Naive thymus-derived CD4-positive, alpha-beta T cell (primary cell): ENCODE results near the gene STX10. TPM values are rescaled to one million over a fixed set of nuclear protein-coding genes. Genes with fewer than 3 reads are reported as not detected.

Experiments used
- ATAC-seq: fragments of 150-1000 bp; cut with Tn5 transposase; 2 replicates; pipeline ENCODE4 v1.10.0; 2021; ENCODE audit warnings: mild to moderate bottlenecking, moderate library complexity
- CTCF ChIA-PET: fragments of 350-600 bp; sonication (Branson Sonifier 250); formaldehyde crosslinking; loops from one replicate; lab custom pipeline; 2021; ENCODE audit warnings: antibody characterized with exemption; lab: Charles Lee
- POLR2A ChIA-PET: fragments of 350-600 bp; sonication (Branson Sonifier 250); formaldehyde crosslinking; loops from one replicate; lab custom pipeline; 2021; ENCODE audit warnings: antibody characterized with exemption, inconsistent platforms; lab: Charles Lee
- DNase-seq, 9 donors: peaks; one replicate each; pipeline versions ENCODE4 v3.0.0 to v3.0.0-alpha.2; 2020 to 2022; ENCODE audit warnings: mixed read lengths in 1 of 9
- H3K27ac ChIP-seq: one replicate; pipeline ENCODE4 v1.7.0; 2013; ENCODE audit warnings: mild to moderate bottlenecking, low read depth, low read length, moderate library complexity
- H3K27me3 ChIP-seq, 2 donors: one replicate each; pipeline ENCODE4 v1.7.0; 2013; ENCODE audit warnings: low read length in 2 of 2, mild to moderate bottlenecking in 2 of 2, moderate library complexity in 2 of 2; ENCODE audit not compliant: control insufficient read depth in 2 of 2, insufficient read depth in 2 of 2
- H3K36me3 ChIP-seq, 3 experiments: 1 replicate in 2 of 3; 2 replicates in 1 of 3; pipeline ENCODE4 v1.7.0; 2013; ENCODE audit warnings: low read length in 3 of 3, mild to moderate bottlenecking in 3 of 3, moderate library complexity in 1 of 3; ENCODE audit not compliant: insufficient read depth in 3 of 3, control insufficient read depth in 2 of 3
- H3K4me1 ChIP-seq, 2 donors: one replicate each; pipeline ENCODE4 v1.7.0; 2013; ENCODE audit warnings: low read length in 2 of 2, mild to moderate bottlenecking in 2 of 2, moderate library complexity in 1 of 2; ENCODE audit not compliant: control insufficient read depth in 2 of 2, insufficient read depth in 2 of 2
- H3K4me3 ChIP-seq: 2 replicates; pipeline ENCODE4 v1.7.0; 2013; ENCODE audit warnings: mild to moderate bottlenecking, low read length
- H3K9me3 ChIP-seq, 3 experiments: 1 replicate in 2 of 3; 2 replicates in 1 of 3; pipeline ENCODE4 v1.7.0; 2013; ENCODE audit warnings: low read length in 3 of 3; ENCODE audit not compliant: control insufficient read depth in 2 of 3
- H3K27ac Mint-ChIP-seq, 9 donors: one replicate each; pipeline ENCODE4 v1.8.0; 2020 to 2022; ENCODE audit warnings: mixed read lengths in 9 of 9, mild to moderate bottlenecking in 8 of 9, moderate library complexity in 5 of 9, inconsistent platforms in 2 of 9
- H3K27me3 Mint-ChIP-seq, 5 donors: one replicate each; pipeline ENCODE4 v1.8.0; 2021 to 2022; ENCODE audit warnings: mixed read lengths in 5 of 5, mild to moderate bottlenecking in 1 of 5
- H3K36me3 Mint-ChIP-seq, 5 donors: one replicate each; pipeline ENCODE4 v1.8.0; 2020 to 2022; ENCODE audit warnings: mixed read lengths in 5 of 5, mild to moderate bottlenecking in 3 of 5, inconsistent platforms in 1 of 5
- H3K4me1 Mint-ChIP-seq, 7 donors: one replicate each; pipeline ENCODE4 v1.8.0; 2020 to 2022; ENCODE audit warnings: mixed read lengths in 7 of 7, mild to moderate bottlenecking in 3 of 7, inconsistent platforms in 1 of 7
- H3K4me3 Mint-ChIP-seq, 10 donors: one replicate each; pipeline ENCODE4 v1.8.0; 2020 to 2022; ENCODE audit warnings: mild to moderate bottlenecking in 10 of 10, mixed read lengths in 10 of 10, moderate library complexity in 6 of 10, inconsistent platforms in 2 of 10
- H3K9me3 Mint-ChIP-seq, 11 donors: one replicate each; pipeline ENCODE4 v1.8.0; 2020 to 2022; ENCODE audit warnings: mixed read lengths in 11 of 11, mild to moderate bottlenecking in 4 of 11, inconsistent platforms in 1 of 11, moderate library complexity in 1 of 11
- intact Hi-C, 2 donors: fragments of 100-400 bp; cut with micrococcal nuclease; formaldehyde crosslinking; loops; one replicate each; pipeline ENCODE4 v1.15.1; 2023
- polyA plus RNA-seq, 2 donors: library from polyadenylated mRNA; unstranded; fragments of 300-500 nt; fragmentation: Illumina TruSeq; gene quantifications; one replicate each; pipeline ENCODE4 v1.2.3, GENCODE V29; 2021
- total RNA-seq, 6 experiments: library from RNA in 5 of 6; stranded (reverse) in 5 of 6; gene quantifications; 1 replicate in 5 of 6; 2 replicates in 1 of 6; pipeline ENCODE4 v1.2.3 and lab custom pipeline; 2021 to 2026

The STX10 gene
- total and polyA plus RNA-seq, 7 experiments from 2014 or later, result 42.6 to 76.2 (median 63.7) TPM

GRCh38 chr19:13162724-13163608 lies 12.8 kb upstream of the STX10 start:
- Histone ChIP-seq H3K36me3 (no peaks in the 10 kb centered on the region), H3K27me3 (no peaks in the 10 kb centered on the region), H3K9me3 (no peaks in the 10 kb centered on the region), H3K4me3 (peak overlapping the region; percentile 60), H3K27ac (peak overlapping the region; percentile 90), H3K4me1 (peaks cover 56 to 74% of the 10 kb centered on the region in 2 donors)
- peak; percentile 73 for ATAC-seq
- POLR2A ChIA-PET, result interaction anchor here (0.7 to 12.7 kb wide), 15 partner anchors 6 to 372 kb away, joined by 3 to 283 read pairs (median 4); partner anchors contain the start of genes IER2, JUNB, NACC1 and STX10
- Mint-ChIP-seq H3K36me3 (peaks cover 0 to 19% (median 0%) of the 10 kb centered on the region in 5 donors), H3K9me3 (no peaks in the 10 kb centered on the region), H3K4me1 (peaks cover 25 to 87% (median 67%) of the 10 kb centered on the region in 7 donors), H3K4me3 (peak overlapping the region; percentile 85 to 94 (median 90)), H3K27me3 (no peaks in the 10 kb centered on the region), H3K27ac (peak overlapping the region; percentile 92 to 99 (median 97))
- DNase-seq, result peak; percentile 46 to 91 (median 75)
- CTCF ChIA-PET, result interaction anchor here (1.5 to 2.4 kb wide), 4 partner anchors 8 to 49 kb away, joined by 6 to 9 read pairs (median 8); no protein-coding TSS in a partner anchor
- intact Hi-C loops, result loop anchor here (1.0 to 2.0 kb wide), 4 partner anchors 8 to 32 kb away; no protein-coding TSS in a partner anchor

GRCh38 chr19:13160557-13160956 lies 10.4 kb upstream of the STX10 start:
- Mint-ChIP-seq H3K27me3 (no peaks in the 10 kb centered on the region), H3K9me3 (no peaks in the 10 kb centered on the region), H3K36me3 (peaks cover 0 to 14% (median 0%) of the 10 kb centered on the region in 5 donors), H3K4me1 (peaks cover 33 to 89% (median 70%) of the 10 kb centered on the region in 7 donors), H3K4me3 (peak overlapping the region in 2 of 10 donors; percentile 58 to 67), H3K27ac (peak overlapping the region in 8 of 9 donors; percentile 53 to 99 (median 78))
- POLR2A ChIA-PET, result interaction anchor here (1.2 to 11.8 kb wide), 4 partner anchors 8 to 41 kb away, joined by 3 to 263 read pairs (median 54); no protein-coding TSS in a partner anchor
- Histone ChIP-seq H3K27ac (peak overlapping the region; percentile 50), H3K27me3 (no peaks in the 10 kb centered on the region), H3K9me3 (no peaks in the 10 kb centered on the region), H3K36me3 (no peaks in the 10 kb centered on the region), H3K4me3 (no peak overlapping the region), H3K4me1 (peaks cover 51 to 68% of the 10 kb centered on the region in 2 donors)
- ATAC-seq (no peak), DNase-seq (no peak)
- CTCF ChIA-PET, result interaction anchor here (0.6 to 1.1 kb wide), 3 partner anchors 9 to 60 kb away, joined by 3 to 5 read pairs (median 3); no protein-coding TSS in a partner anchor
- intact Hi-C loops, result no loop called here

GRCh38 chr19:13159713-13160112 lies 9.5 kb upstream of the STX10 start:
- POLR2A ChIA-PET, result interaction anchor here (0.6 to 6.6 kb wide), 3 partner anchors 9 to 23 kb away, joined by 3 to 283 read pairs (median 3); partner anchors contain the start of genes IER2 and STX10
- H3K27ac ChIP-seq, result peak overlapping the region; percentile 50

GRCh38 chr19:13155472-13156359 lies 5.5 kb upstream of the STX10 start:
- POLR2A ChIA-PET, result interaction anchor here (0.8 to 6.6 kb wide), 17 partner anchors 13 to 123 kb away, joined by 3 to 283 read pairs (median 6); partner anchors contain the start of gene NACC1
- peak overlapping the region; percentile 94 to 100 (median 98) for H3K4me3 Mint-ChIP-seq
- H3K9me3 Mint-ChIP-seq, result peaks cover 0 to 25% (median 0%) of the 10 kb centered on the region in 11 donors
- H3K27me3 Mint-ChIP-seq, result peaks cover 0 to 17% (median 0%) of the 10 kb centered on the region in 5 donors
- H3K36me3 Mint-ChIP-seq, result peaks cover 12 to 35% (median 20%) of the 10 kb centered on the region in 5 donors
- ATAC-seq, result peak; percentile 43
- CTCF ChIA-PET, result interaction anchor here (0.7 to 3.5 kb wide), 16 partner anchors 8 to 107 kb away, joined by 3 to 17 read pairs (median 8); no protein-coding TSS in a partner anchor
- Histone ChIP-seq H3K9me3 (no peaks in the 10 kb centered on the region), H3K4me1 (peaks cover 14 to 29% of the 10 kb centered on the region in 2 donors), H3K4me3 (peak overlapping the region; percentile 96), H3K27me3 (no peaks in the 10 kb centered on the region), H3K36me3 (peaks cover 0 to 29% (median 6%) of the 10 kb centered on the region in 3 experiments), H3K27ac (peak overlapping the region; percentile 96)
- DNase-seq, result peak; percentile 65 to 86 (median 75)
- intact Hi-C loops, result loop anchor here (1.0 to 10.0 kb wide), 8 partner anchors 8 to 1209 kb away; partner anchors contain the start of genes ZNF490 (in 1 of the 2) and ZNF791 (in 1 of the 2)
- H3K27ac Mint-ChIP-seq, result peak overlapping the region; percentile 97 to 100 (median 99)
- H3K4me1 Mint-ChIP-seq, result peaks cover 22 to 63% (median 39%) of the 10 kb centered on the region in 7 donors

More at GRCh38 chr19:13159713-13160112, 9.5 kb upstream of the STX10 start:
- ATAC-seq, result no peak
- Histone ChIP-seq H3K4me3 (no peak overlapping the region), H3K9me3 (no peaks in the 10 kb centered on the region), H3K27me3 (no peaks in the 10 kb centered on the region), H3K36me3 (peaks cover 0 to 5% (median 0%) of the 10 kb centered on the region in 3 experiments), H3K4me1 (peaks cover 45 to 60% of the 10 kb centered on the region in 2 donors)
- CTCF ChIA-PET, result no interaction called here
- intact Hi-C loops, result loop anchor here (10.0 kb wide), 3 partner anchors 545 to 1205 kb away; partner anchors contain the start of genes ZNF490 (in 1 of the 2) and ZNF791 (in 1 of the 2)
- Mint-ChIP-seq H3K4me1 (peaks cover 30 to 80% (median 64%) of the 10 kb centered on the region in 7 donors), H3K27ac (peak overlapping the region; percentile 16 to 99 (median 87)), H3K9me3 (peaks cover 0 to 6% (median 0%) of the 10 kb centered on the region in 11 donors), H3K27me3 (peaks cover 0 to 3% (median 0%) of the 10 kb centered on the region in 5 donors), H3K4me3 (peak overlapping the region in 6 of 10 donors; percentile 39 to 68 (median 48)), H3K36me3 (peaks cover 0 to 21% (median 3%) of the 10 kb centered on the region in 5 donors)
- no peak for DNase-seq

GRCh38 chr19:13154911-13155471 lies 4.8 kb upstream of the STX10 start:
- H3K4me1 Mint-ChIP-seq, result peaks cover 19 to 62% (median 34%) of the 10 kb centered on the region in 7 donors
- peaks cover 0 to 25% (median 0%) of the 10 kb centered on the region in 11 donors for H3K9me3 Mint-ChIP-seq
- Histone ChIP-seq H3K27me3 (no peaks in the 10 kb centered on the region), H3K4me3 (peak overlapping the region; percentile 96), H3K27ac (peak overlapping the region; percentile 96), H3K9me3 (no peaks in the 10 kb centered on the region), H3K36me3 (peaks cover 0 to 36% (median 6%) of the 10 kb centered on the region in 3 experiments), H3K4me1 (peaks cover 14 to 22% of the 10 kb centered on the region in 2 donors)
- POLR2A ChIA-PET, result interaction anchor here (0.8 to 6.6 kb wide), 19 partner anchors 13 to 123 kb away, joined by 3 to 283 read pairs (median 5); partner anchors contain the start of gene NACC1
- H3K36me3 Mint-ChIP-seq, result peaks cover 12 to 32% (median 20%) of the 10 kb centered on the region in 5 donors
- peak overlapping the region; percentile 94 to 100 (median 98) for H3K4me3 Mint-ChIP-seq
- H3K27ac Mint-ChIP-seq, result peak overlapping the region; percentile 97 to 100 (median 98)
- intact Hi-C loops, result loop anchor here (1.0 to 10.0 kb wide), 8 partner anchors 8 to 1362 kb away; partner anchors contain the start of genes DNAJB1 (in 2 of the 2), JUNB (in 1 of the 2), ZNF490 (in 1 of the 2) and ZNF791 (in 1 of the 2)
- ATAC-seq (peak; percentile 28), DNase-seq (peak; percentile 54 to 88 (median 70))
- CTCF ChIA-PET, result interaction anchor here (0.7 to 3.4 kb wide), 15 partner anchors 8 to 108 kb away, joined by 3 to 17 read pairs (median 7); no protein-coding TSS in a partner anchor
- peaks cover 0 to 17% (median 0%) of the 10 kb centered on the region in 5 donors for H3K27me3 Mint-ChIP-seq
